GM19043 (cell line): Measurements from ENCODE around the gene CTAGE9.

Experiments used
- ATAC-seq: cut with Tn5 transposase; IDR thresholded peaks from one replicate; pipeline ENCODE4 v1.9.1; 2021; ENCODE audit warnings: low read depth; ENCODE audit not compliant: unreplicated experiment

Gene CTAGE9

GRCh38 chr6:131680868-131681267, 29.9 kb downstream of the CTAGE9 start:
- no peak for ATAC-seq

GRCh38 chr6:131678442-131678841, 32.4 kb downstream of the CTAGE9 start:
- ATAC-seq, result no peak

DNA sequence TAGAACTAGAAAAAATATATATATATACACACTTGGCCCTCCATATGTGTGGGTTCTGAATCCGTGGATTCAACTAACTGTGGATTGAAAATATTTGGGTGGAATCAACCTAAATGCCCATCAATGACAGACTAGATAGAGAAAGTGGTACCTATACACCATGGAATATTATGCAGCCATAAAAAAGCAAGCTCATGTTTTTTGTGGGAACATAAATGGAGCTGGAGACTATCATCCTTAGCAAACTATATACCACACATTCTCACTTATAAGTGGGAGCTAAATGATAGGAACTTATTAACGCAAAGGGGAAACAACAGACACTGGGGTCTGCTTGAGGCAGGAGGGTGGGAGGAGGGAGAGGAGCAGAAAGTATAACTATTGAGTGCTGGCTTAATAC, 37.6 kb downstream of the CTAGE9 start:
- no peak for ATAC-seq

DNA sequence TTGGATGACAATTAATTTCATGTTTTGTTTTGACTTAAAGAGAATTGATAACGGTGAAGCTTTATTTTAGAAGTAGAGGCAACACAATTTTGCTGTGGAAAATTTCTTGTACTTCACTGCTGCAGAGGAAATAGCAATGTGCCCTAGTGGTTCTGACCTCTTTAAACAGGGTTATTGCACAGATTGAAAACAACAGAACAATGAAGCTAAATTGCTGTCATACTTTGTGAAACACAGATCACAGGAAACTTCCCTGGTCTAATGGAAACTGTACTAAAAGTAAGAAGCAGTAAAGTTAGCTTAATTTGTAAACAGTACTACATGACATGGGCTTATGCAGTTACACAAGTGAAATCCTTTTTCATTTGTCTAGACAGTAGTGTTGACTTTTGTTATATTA, 40.9 kb downstream of the CTAGE9 start:
- no peak for ATAC-seq

GRCh38 chr6:131663578-131664165, 47.1 kb downstream of the CTAGE9 start:
- ATAC-seq, result no peak

- no peak for ATAC-seq
Observed at GRCh38 chr6:131660195-131660594, 50.6 kb downstream of the CTAGE9 start.
